ENCODE measurements around the gene TAF11L14. TPM values are rescaled to one million over a fixed set of nuclear protein-coding genes. Genes with fewer than 3 reads are reported as not detected.
"Not testable (repeated sequence)": the region's sequence is repeated elsewhere in the genome, so short reads cannot be mapped to it uniquely, and the experiment has no call there.

The TAF11L14 gene
- total RNA-seq, 1 experiment from 2014 or later: not detected

DNA sequence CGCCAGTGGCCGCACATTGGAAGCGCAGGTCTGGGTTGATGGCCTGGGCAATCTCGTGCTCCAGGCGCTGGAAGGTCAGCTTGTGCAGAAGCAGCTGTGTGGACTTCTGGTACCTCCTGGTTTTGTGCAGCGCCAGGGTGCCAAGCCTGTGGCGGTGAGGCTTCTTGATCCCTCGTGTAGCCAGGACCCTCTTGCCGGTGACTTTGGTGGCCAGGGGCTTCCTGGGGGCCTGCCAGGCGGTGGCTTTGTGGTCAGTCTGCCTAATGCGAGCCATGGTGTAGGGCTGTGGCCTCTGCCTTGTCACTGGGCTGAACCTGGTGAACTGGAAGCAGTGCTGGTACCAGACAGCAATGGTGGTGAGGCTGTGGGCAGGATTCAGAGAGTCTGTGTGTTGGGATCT, 8.6 kb upstream of the TAF11L14 start:
- H3K18ac ChIP-seq (ENCODE audit: insufficient read length, low read depth, low read length): no peak overlapping the region
- no peak overlapping the region for H3K4me2 ChIP-seq (ENCODE audit: insufficient read depth, insufficient read length, low read length)
- no peaks in the 10 kb centered on the region for H3K4me1 ChIP-seq (ENCODE audit: insufficient read depth, low read length)
- no peak overlapping the region for H3K56ac ChIP-seq (ENCODE audit: insufficient read length, low read depth, low read length)
- H4K5ac ChIP-seq (ENCODE audit: insufficient read length, low read depth, low read length): no peak overlapping the region
- H3K79me1 ChIP-seq (ENCODE audit: insufficient read depth, low read depth, low read length, poor library complexity, severe bottlenecking): no peaks in the 10 kb centered on the region
- H3K23me2 ChIP-seq (ENCODE audit: insufficient read length, low read depth, low read length, poor library complexity, severe bottlenecking): no peaks in the 10 kb centered on the region
- Mint-ChIP-seq H3K27ac (no peak overlapping the region), H3K36me3 (ENCODE audit: insufficient read depth in 1 of 3, low read depth in 3 of 3) (no peaks in the 10 kb centered on the region), H3K9me3 (no peaks in the 10 kb centered on the region; a peak in 1 of 5 replicates), H3K4me1 (no peaks in the 10 kb centered on the region), H3K27me3 (ENCODE audit: low read depth) (no peaks in the 10 kb centered on the region), H3K4me3 (no peak overlapping the region)
- H3K27me3 ChIP-seq (ENCODE audit: insufficient read depth, low read length): no peaks in the 10 kb centered on the region
- H3K9me3 ChIP-seq (ENCODE audit: control insufficient read depth, low read depth, low read length): no peaks in the 10 kb centered on the region
- H4K91ac ChIP-seq (ENCODE audit: insufficient read length, low read depth, low read length): no peak overlapping the region
- no peak overlapping the region for H3T11ph ChIP-seq (ENCODE audit: low read length)
- H3K23ac ChIP-seq (ENCODE audit: insufficient read length, low read depth, low read length): no peak overlapping the region
- H2AK5ac ChIP-seq (ENCODE audit: insufficient read length, low read length): no peak overlapping the region
- no peak overlapping the region for H3K14ac ChIP-seq (ENCODE audit: insufficient read depth, low read length)
- no peak overlapping the region for H2BK15ac ChIP-seq (ENCODE audit: low read depth, low read length)
- no peak for DNase-seq
- WGBS (ENCODE audit: extremely low coverage, insufficient read length, low lambda C conversion rate): no CpG with 5 or more reads among the region's 11 CpGs
- H4K8ac ChIP-seq (replicated peaks; ENCODE audit: insufficient read length, low read depth, low read length): no peak overlapping the region
- H2BK120ac ChIP-seq (ENCODE audit: low read depth, low read length, poor library complexity, severe bottlenecking): no peak overlapping the region
- H2BK20ac ChIP-seq (ENCODE audit: low read depth, low read length, poor library complexity, severe bottlenecking): no peak overlapping the region
- H2BK12ac ChIP-seq (ENCODE audit: insufficient read length, low read depth, low read length): no peak overlapping the region
- no peak overlapping the region for H3K9ac ChIP-seq (ENCODE audit: extremely low read depth, insufficient read length, low read length)
- H4K20me1 ChIP-seq (ENCODE audit: control insufficient read depth, insufficient read depth, insufficient read length): no peaks in the 10 kb centered on the region
- no peaks in the 10 kb centered on the region for H3K79me2 ChIP-seq (ENCODE audit: insufficient read depth, low read length)
- H2AFZ ChIP-seq (ENCODE audit: low read length): no peak overlapping the region
- no peak overlapping the region for H3K4ac ChIP-seq (ENCODE audit: low read depth, low read length)
- no peak overlapping the region for H3K27ac ChIP-seq (ENCODE audit: insufficient read length, low read depth, low read length)
- TF ChIP-seq, protein P1, sequence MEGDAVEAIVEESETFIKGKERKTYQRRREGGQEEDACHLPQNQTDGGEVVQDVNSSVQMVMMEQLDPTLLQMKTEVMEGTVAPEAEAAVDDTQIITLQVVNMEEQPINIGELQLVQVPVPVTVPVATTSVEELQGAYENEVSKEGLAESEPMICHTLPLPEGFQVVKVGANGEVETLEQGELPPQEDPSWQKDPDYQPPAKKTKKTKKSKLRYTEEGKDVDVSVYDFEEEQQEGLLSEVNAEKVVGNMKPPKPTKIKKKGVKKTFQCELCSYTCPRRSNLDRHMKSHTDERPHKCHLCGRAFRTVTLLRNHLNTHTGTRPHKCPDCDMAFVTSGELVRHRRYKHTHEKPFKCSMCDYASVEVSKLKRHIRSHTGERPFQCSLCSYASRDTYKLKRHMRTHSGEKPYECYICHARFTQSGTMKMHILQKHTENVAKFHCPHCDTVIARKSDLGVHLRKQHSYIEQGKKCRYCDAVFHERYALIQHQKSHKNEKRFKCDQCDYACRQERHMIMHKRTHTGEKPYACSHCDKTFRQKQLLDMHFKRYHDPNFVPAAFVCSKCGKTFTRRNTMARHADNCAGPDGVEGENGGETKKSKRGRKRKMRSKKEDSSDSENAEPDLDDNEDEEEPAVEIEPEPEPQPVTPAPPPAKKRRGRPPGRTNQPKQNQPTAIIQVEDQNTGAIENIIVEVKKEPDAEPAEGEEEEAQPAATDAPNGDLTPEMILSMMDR (conservative IDR thresholded peaks at IDR 0.05): no peak
- no peak overlapping the region for H2BK5ac ChIP-seq (ENCODE audit: insufficient read length, low read length)

DNA sequence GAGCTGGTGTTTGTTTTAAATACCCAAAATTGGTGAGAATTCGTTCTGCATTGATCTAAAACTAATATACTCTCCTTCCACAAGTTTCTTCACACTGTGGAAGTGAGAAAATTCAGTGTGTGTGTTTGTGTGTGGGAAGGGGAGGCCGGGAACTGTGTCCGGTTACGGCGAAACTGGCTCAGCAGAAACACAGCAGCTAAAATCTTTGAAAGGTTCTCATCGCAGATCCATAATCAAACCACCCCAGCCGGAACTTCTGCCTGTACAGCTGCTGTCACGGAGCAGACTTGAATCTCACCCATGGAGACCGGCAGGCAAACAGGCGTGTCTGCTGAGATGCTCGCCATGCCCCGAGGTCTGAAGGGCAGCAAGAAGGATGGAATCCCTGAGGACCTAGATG, 2.5 kb upstream of the TAF11L14 start, which contains the start of gene TAF11L13:
TSS of gene TAF11L13 (plus strand) at position 301 of the 400 bp plus-strand sequence.
- H2BK12ac ChIP-seq (ENCODE audit: insufficient read length, low read depth, low read length); H2BK120ac ChIP-seq (ENCODE audit: low read depth, low read length, poor library complexity, severe bottlenecking); H2AFZ ChIP-seq (ENCODE audit: low read length); H3K9ac ChIP-seq (ENCODE audit: extremely low read depth, insufficient read length, low read length); H3T11ph ChIP-seq (ENCODE audit: low read length); H4K91ac ChIP-seq (ENCODE audit: insufficient read length, low read depth, low read length); H3K4me1 ChIP-seq (ENCODE audit: insufficient read depth, low read length); H3K79me2 ChIP-seq (ENCODE audit: insufficient read depth, low read length); H2BK15ac ChIP-seq (ENCODE audit: low read depth, low read length); H3K9me3 Mint-ChIP-seq; H3K27me3 Mint-ChIP-seq (ENCODE audit: low read depth); H3K27ac Mint-ChIP-seq; H3K36me3 Mint-ChIP-seq (ENCODE audit: insufficient read depth in 1 of 3, low read depth in 3 of 3); H3K56ac ChIP-seq (ENCODE audit: insufficient read length, low read depth, low read length); DNase-seq; H3K23ac ChIP-seq (ENCODE audit: insufficient read length, low read depth, low read length); H3K18ac ChIP-seq (ENCODE audit: insufficient read length, low read depth, low read length); H3K9me3 ChIP-seq (ENCODE audit: control insufficient read depth, low read depth, low read length); H2BK20ac ChIP-seq (ENCODE audit: low read depth, low read length, poor library complexity, severe bottlenecking); H4K8ac ChIP-seq (replicated peaks; ENCODE audit: insufficient read length, low read depth, low read length); H3K4me1 Mint-ChIP-seq; H3K23me2 ChIP-seq (ENCODE audit: insufficient read length, low read depth, low read length, poor library complexity, severe bottlenecking); H3K27me3 ChIP-seq (ENCODE audit: insufficient read depth, low read length); H3K79me1 ChIP-seq (ENCODE audit: insufficient read depth, low read depth, low read length, poor library complexity, severe bottlenecking); H4K5ac ChIP-seq (ENCODE audit: insufficient read length, low read depth, low read length); H2BK5ac ChIP-seq (ENCODE audit: insufficient read length, low read length); H3K4ac ChIP-seq (ENCODE audit: low read depth, low read length); H2AK5ac ChIP-seq (ENCODE audit: insufficient read length, low read length); H3K27ac ChIP-seq (ENCODE audit: insufficient read length, low read depth, low read length); H3K14ac ChIP-seq (ENCODE audit: insufficient read depth, low read length); H3K4me2 ChIP-seq (ENCODE audit: insufficient read depth, insufficient read length, low read length); H3K4me3 Mint-ChIP-seq; H4K20me1 ChIP-seq (ENCODE audit: control insufficient read depth, insufficient read depth, insufficient read length): not testable (repeated sequence)
- WGBS (ENCODE audit: extremely low coverage, insufficient read length, low lambda C conversion rate): no CpG with 5 or more reads among the region's 12 CpGs

All from H9 (cell line).